ENCODE measurements around the gene TRAF6.

- TF ChIP-seq MYC (IDR thresholded peaks at IDR 0.05; ENCODE audit: insufficient read depth, insufficient read length, insufficient replicate concordance, low read length, severe bottlenecking) = no peak
- no peak for TF ChIP-seq SKIL (IDR thresholded peaks at IDR 0.05; ENCODE audit: low read depth, poor library complexity, severe bottlenecking)
- TF ChIP-seq CTCF (IDR thresholded peaks at IDR 0.05 in 2 of 3, conservative IDR thresholded peaks at IDR 0.05 in 1 of 3; ENCODE audit: control insufficient read depth in 2 of 3, extremely low read depth in 1 of 3, insufficient read depth in 1 of 3, low read depth in 3 of 3, low read length in 3 of 3) = peak in 2 of 3 experiments; percentile 14 to 37; a peak in 2 of 6 replicates
- TF ChIP-seq POLR2AphosphoS5 (IDR thresholded peaks at IDR 0.05; ENCODE audit: low read length) = no peak
- TF ChIP-seq TARDBP (IDR thresholded peaks at IDR 0.05; ENCODE audit: borderline replicate concordance) = no peak
- TF ChIP-seq SMAD1 (IDR thresholded peaks at IDR 0.05; ENCODE audit: low read depth, partially characterized antibody) = no peak
- TF ChIP-seq BRCA1 (IDR thresholded peaks at IDR 0.05; ENCODE audit: low read depth, low read length) = no peak
- TF ChIP-seq ASH2L (IDR thresholded peaks at IDR 0.05; ENCODE audit: borderline replicate concordance, low read depth) = no peak
- TF ChIP-seq SUZ12 (IDR thresholded peaks at IDR 0.05; ENCODE audit: unreplicated experiment) = no peak
- no peak for TF ChIP-seq POLR2A (IDR thresholded peaks at IDR 0.05; ENCODE audit: low read depth, low read length)
- no peak for TF ChIP-seq TAF1 (IDR thresholded peaks at IDR 0.05; ENCODE audit: borderline replicate concordance, low read depth, low read length)
- no peak for TF ChIP-seq CBX5 (IDR thresholded peaks at IDR 0.05; ENCODE audit: low read depth)
- no peak for TF ChIP-seq ZNF274 (IDR thresholded peaks at IDR 0.05; ENCODE audit: insufficient read depth, insufficient read length)
Measured at GRCh38 chr11:36469063-36469462, 41.0 kb downstream of the TRAF6 start.
